K562 treated with DMSO at 1 percent for 12 hours (cell line): ENCODE data around the gene SMIM8. TPM values are rescaled to one million over a fixed set of nuclear protein-coding genes. Genes with fewer than 3 reads are reported as not detected.

Experiments used
- total RNA-seq: library from RNA; unstranded; fragments of 300-600 nt; gene quantifications from 2 replicates; pipeline ENCODE4 v1.2.3, GENCODE V29; 2022; ENCODE audit not compliant: insufficient read depth

Gene SMIM8, protein sequence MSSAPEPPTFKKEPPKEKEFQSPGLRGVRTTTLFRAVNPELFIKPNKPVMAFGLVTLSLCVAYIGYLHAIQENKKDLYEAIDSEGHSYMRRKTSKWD
- total RNA-seq, result 2.0 and 4.2 TPM in 2 replicates

DNA sequence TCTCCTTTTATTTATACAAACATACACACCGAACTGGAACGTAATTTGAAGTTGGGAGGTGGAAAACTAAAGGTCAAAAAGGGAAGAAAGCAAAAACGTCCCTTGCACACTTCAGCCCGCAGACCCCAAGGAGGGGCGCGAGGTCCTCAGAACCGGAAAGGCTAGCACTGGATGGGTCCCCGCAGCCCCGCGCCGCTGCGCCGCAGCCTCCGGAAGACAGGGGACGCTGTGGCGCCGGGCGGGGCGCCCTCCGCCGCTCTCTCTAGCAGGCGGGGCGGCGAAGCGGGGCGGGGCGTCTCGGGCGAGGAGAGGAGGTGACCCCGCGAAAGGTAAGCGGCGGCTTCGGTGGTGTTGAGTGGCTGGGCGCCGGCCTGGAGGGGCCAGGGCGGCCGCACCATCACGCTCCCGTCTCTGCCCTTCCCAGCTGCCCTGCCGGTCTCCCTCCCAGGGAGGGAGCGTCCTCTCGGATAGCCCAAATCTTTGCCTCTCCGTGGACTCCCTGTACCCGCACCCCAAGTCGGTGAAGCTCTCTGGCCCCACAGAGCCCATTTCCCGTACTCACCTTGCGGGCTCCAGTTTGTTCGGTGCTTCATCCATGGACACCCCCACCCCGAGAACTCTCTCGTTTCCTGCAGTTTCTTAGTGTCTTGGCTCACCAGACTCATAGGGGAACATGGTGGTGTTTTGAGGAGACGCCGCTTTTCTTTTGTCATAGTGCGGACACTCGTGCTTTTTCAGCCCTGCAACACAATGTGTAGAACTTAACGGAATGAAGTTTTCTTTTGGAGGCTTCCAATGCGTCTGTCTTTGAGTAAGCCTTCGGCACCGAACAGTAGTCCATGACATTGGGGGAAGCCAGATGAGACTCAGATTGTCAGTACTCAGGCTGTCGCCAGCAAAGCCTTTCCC is at the start of gene SMIM8:
Gene SMIM8, plus strand, starts transcription at position 285 of the 909 bp plus-strand sequence. CDS start 14,444 bp downstream, outside the sequence.

DNA sequence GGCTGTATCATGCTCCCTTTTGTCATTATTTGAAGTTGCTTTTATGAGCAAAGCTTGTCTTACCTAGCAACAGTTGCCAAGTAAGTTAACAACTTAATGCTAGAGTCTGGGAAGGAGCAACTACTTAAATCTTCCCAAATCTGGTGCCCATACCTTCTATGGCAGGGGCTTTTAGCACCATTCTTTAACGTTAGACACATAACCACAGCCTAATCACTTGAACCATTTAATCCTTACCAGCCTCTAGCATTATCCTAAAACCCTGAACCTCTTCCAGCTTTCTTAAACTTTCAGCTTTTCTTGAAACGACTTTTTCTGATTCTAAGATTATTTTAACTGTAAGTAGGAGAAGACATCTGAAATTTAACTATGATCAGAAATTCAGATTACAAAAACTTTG is 22.3 kb downstream of the SMIM8 start, which contains the start of gene C6orf163:
Gene C6orf163, plus strand, starts transcription at position 83 of the 400 bp plus-strand sequence. Its CDS starts 287 bp downstream, at position 370.

Other genes with a start within 250 kb of the SMIM8 start
- gene CGA, start 227.5 kb upstream of the SMIM8 start, total RNA-seq, result not detected in 2 replicates
- 1.9 and 10.8 TPM in 2 replicates for gene ZNF292, start 167.0 kb upstream of the SMIM8 start, total RNA-seq
- not detected in 2 replicates for gene GJB7, start 6.7 kb downstream of the SMIM8 start, total RNA-seq
- gene C6orf163, start 22.2 kb downstream of the SMIM8 start, total RNA-seq, result 1.2 TPM in 1 of 2 replicates, not detected in the other
- not detected in 2 replicates for gene CFAP206, start 85.4 kb downstream of the SMIM8 start, total RNA-seq
- gene SLC35A1, start 150.4 kb downstream of the SMIM8 start, total RNA-seq, result 5.6 and 15.5 TPM in 2 replicates